A673 (cell line): ENCODE measurements around the gene TMED7. TPM values are rescaled to one million over a fixed set of nuclear protein-coding genes. Genes with fewer than 3 reads are reported as not detected.

ENCODE experiments used
- BruUV-seq: library from RNA; stranded (reverse); fragments of 400-500 nt; replicated peaks from 2 replicates; lab custom pipeline; 2021; lab: Mats Ljungman, UMichigan
- CTCF ChIA-PET: fragments of 300-600 bp; sonication (Branson Sonifier 250); formaldehyde crosslinking; loops from one replicate; lab custom pipeline; 2022; ENCODE audit warnings: antibody characterized with exemption; lab: Charles Lee
- POLR2A ChIA-PET: fragments of 300-600 bp; sonication (Branson Sonifier 250); formaldehyde crosslinking; loops from one replicate; lab custom pipeline; 2022; ENCODE audit warnings: antibody characterized with exemption; ENCODE audit not compliant: low non-redundant PET; lab: Charles Lee
- DNase-seq: peaks from one replicate; pipeline ENCODE4 v3.0.0-alpha.2; 2015; ENCODE audit warnings: low spot score
- H3K27ac ChIP-seq: fragments of 200-600 bp; sonication (generic); 2 replicates; pipeline ENCODE4 v1.5.1; 2016; ENCODE audit warnings: mixed run types, low read depth, mild to moderate bottlenecking, mixed read lengths, antibody characterized with exemption, low read length; ENCODE audit not compliant: poor library complexity, severe bottlenecking
- H3K27me3 ChIP-seq: fragments of 200-600 bp; sonication (generic); replicated peaks from 2 replicates; pipeline ENCODE4 v1.6.1; 2017; ENCODE audit warnings: mixed run types, low read depth, mild to moderate bottlenecking, mixed read lengths, antibody characterized with exemption, low read length; ENCODE audit not compliant: insufficient read depth, poor library complexity
- H3K36me3 ChIP-seq: fragments of 200-600 bp; sonication (generic); 2 replicates; pipeline ENCODE4 v1.6.1; 2016; ENCODE audit warnings: mixed run types, mild to moderate bottlenecking, mixed read lengths, antibody characterized with exemption, low read length; ENCODE audit not compliant: insufficient read depth, poor library complexity, severe bottlenecking
- H3K4me1 ChIP-seq: fragments of 200-600 bp; sonication (generic); 2 replicates; pipeline ENCODE4 v1.6.1; 2017; ENCODE audit warnings: mixed run types, mild to moderate bottlenecking, mixed read lengths, antibody characterized with exemption, low read length; ENCODE audit not compliant: insufficient read depth, poor library complexity, severe bottlenecking
- H3K4me3 ChIP-seq: fragments of 200-600 bp; sonication (generic); 2 replicates; pipeline ENCODE4 v1.5.1; 2016; ENCODE audit warnings: low read depth, mixed run types, mild to moderate bottlenecking, mixed read lengths, low read length; ENCODE audit not compliant: poor library complexity, severe bottlenecking
- H3K9me3 ChIP-seq: fragments of 200-600 bp; sonication (generic); 2 replicates; pipeline ENCODE4 v1.6.1; 2016; ENCODE audit warnings: mixed run types, low read depth, mild to moderate bottlenecking, mixed read lengths, antibody characterized with exemption, low read length; ENCODE audit not compliant: poor library complexity, severe bottlenecking
- EZH2 ChIP-seq: fragments of 200-600 bp; sonication (generic); IDR thresholded peaks from 2 replicates; pipeline ENCODE4 v1.6.1; 2017; ENCODE audit warnings: borderline replicate concordance, low read depth, mild to moderate bottlenecking, mixed read lengths, antibody characterized with exemption, low read length; ENCODE audit not compliant: poor library complexity, severe bottlenecking
- intact Hi-C: fragments of 100-400 bp; cut with micrococcal nuclease; formaldehyde crosslinking; loops from one replicate; pipeline ENCODE4 v1.10.0; 2022; ENCODE audit not compliant: unreplicated experiment
- total RNA-seq: library from RNA; stranded (reverse); gene quantifications from 2 replicates; pipeline ENCODE4 v1.2.3, GENCODE V29; 2021
- TF ChIP-seq, protein P1 (sequence below): fragments of 300-800, 200-600 bp; sonication (generic); conservative IDR thresholded peaks from 2 replicates; pipeline ENCODE4 v1.5.1; 2017; ENCODE audit warnings: low read depth, mild to moderate bottlenecking, antibody characterized with exemption, low read length, moderate library complexity, mixed read lengths

Gene TMED7
- total RNA-seq, 1 experiment from 2014 or later, result 62.8 TPM

- Histone ChIP-seq H3K27ac (no peak overlapping the region), H3K36me3 (no peaks in the 10 kb centered on the region), H3K9me3 (no peaks in the 10 kb centered on the region), H3K4me1 (peaks cover 4% of the 10 kb centered on the region), H3K4me3 (no peak overlapping the region), H3K27me3 (no peaks in the 10 kb centered on the region)
- TF ChIP-seq, protein P1, sequence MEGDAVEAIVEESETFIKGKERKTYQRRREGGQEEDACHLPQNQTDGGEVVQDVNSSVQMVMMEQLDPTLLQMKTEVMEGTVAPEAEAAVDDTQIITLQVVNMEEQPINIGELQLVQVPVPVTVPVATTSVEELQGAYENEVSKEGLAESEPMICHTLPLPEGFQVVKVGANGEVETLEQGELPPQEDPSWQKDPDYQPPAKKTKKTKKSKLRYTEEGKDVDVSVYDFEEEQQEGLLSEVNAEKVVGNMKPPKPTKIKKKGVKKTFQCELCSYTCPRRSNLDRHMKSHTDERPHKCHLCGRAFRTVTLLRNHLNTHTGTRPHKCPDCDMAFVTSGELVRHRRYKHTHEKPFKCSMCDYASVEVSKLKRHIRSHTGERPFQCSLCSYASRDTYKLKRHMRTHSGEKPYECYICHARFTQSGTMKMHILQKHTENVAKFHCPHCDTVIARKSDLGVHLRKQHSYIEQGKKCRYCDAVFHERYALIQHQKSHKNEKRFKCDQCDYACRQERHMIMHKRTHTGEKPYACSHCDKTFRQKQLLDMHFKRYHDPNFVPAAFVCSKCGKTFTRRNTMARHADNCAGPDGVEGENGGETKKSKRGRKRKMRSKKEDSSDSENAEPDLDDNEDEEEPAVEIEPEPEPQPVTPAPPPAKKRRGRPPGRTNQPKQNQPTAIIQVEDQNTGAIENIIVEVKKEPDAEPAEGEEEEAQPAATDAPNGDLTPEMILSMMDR, result no peak
- no peak for TF ChIP-seq EZH2
- no peak for DNase-seq
- intact Hi-C loops, result no loop called here
- CTCF ChIA-PET, result no interaction called here
- no TSS peak for BruUV-seq
- POLR2A ChIA-PET, result no interaction called here
These were observed 42.4 kb downstream of the TMED7 start for GRCh38 chr5:115583474-115583873.

GRCh38 chr5:115580941-115581340 lies 44.9 kb downstream of the TMED7 start:
- ChIA-PET CTCF (no interaction called here), POLR2A (interaction anchor here (0.7 kb wide), 1 partner anchor 379 kb away, joined by 4 read pairs; no protein-coding TSS in a partner anchor)
- no peaks in the 10 kb centered on the region for H3K27me3 ChIP-seq
- H3K4me3 ChIP-seq, result no peak overlapping the region
- no peak for DNase-seq
- peaks cover 4% of the 10 kb centered on the region for H3K4me1 ChIP-seq
- intact Hi-C loops, result no loop called here
- BruUV-seq, result no TSS peak
- no peak for TF ChIP-seq EZH2
- TF ChIP-seq, protein P1, result no peak
- no peak overlapping the region for H3K27ac ChIP-seq
- no peaks in the 10 kb centered on the region for H3K36me3 ChIP-seq
- no peaks in the 10 kb centered on the region for H3K9me3 ChIP-seq

GRCh38 chr5:115579747-115580173 lies 46.1 kb downstream of the TMED7 start:
- Histone ChIP-seq H3K4me3 (no peak overlapping the region), H3K36me3 (no peaks in the 10 kb centered on the region), H3K4me1 (peaks cover 4% of the 10 kb centered on the region), H3K9me3 (no peaks in the 10 kb centered on the region), H3K27me3 (no peaks in the 10 kb centered on the region), H3K27ac (no peak overlapping the region)
- intact Hi-C loops, result no loop called here
- TF ChIP-seq, protein P1, result no peak
- TF ChIP-seq EZH2, result no peak
- BruUV-seq, result no TSS peak
- peak; percentile 64 for DNase-seq
- CTCF ChIA-PET, result interaction anchor here (0.6 kb wide), 1 partner anchor 10 kb away, joined by 3 read pairs; no protein-coding TSS in a partner anchor
- POLR2A ChIA-PET, result no interaction called here
